ENCODE measurements around the gene SELENOI. TPM values are rescaled to one million over a fixed set of nuclear protein-coding genes. Genes with fewer than 3 reads are reported as not detected.

The SELENOI gene
- total RNA-seq, 4 donors from 2014 or later: 9.4 to 14.5 (median 11.0) TPM

- TF ChIP-seq CTCF (IDR thresholded peaks at IDR 0.05; ENCODE audit: low read depth): no peak
Observed at GRCh38 chr2:26409785-26410184, 63.8 kb downstream of the SELENOI start.

GRCh38 chr2:26410764-26411243 is 64.9 kb downstream of the SELENOI start:
- TF ChIP-seq CTCF (IDR thresholded peaks at IDR 0.05; ENCODE audit: low read depth): no peak

GRCh38 chr2:26411419-26411818 is 65.5 kb downstream of the SELENOI start:
- TF ChIP-seq CTCF (IDR thresholded peaks at IDR 0.05; ENCODE audit: low read depth): no peak

GRCh38 chr2:26412091-26412673 is 66.2 kb downstream of the SELENOI start:
- TF ChIP-seq CTCF (IDR thresholded peaks at IDR 0.05; ENCODE audit: low read depth): no peak

GRCh38 chr2:26414311-26414710 is 68.4 kb downstream of the SELENOI start:
- TF ChIP-seq CTCF (IDR thresholded peaks at IDR 0.05; ENCODE audit: low read depth): no peak

GRCh38 chr2:26421961-26422360 is 76.0 kb downstream of the SELENOI start:
- TF ChIP-seq CTCF (IDR thresholded peaks at IDR 0.05; ENCODE audit: low read depth): no peak

- no peak for TF ChIP-seq CTCF (IDR thresholded peaks at IDR 0.05; ENCODE audit: low read depth)
Observed at GRCh38 chr2:26422947-26423629, 77.1 kb downstream of the SELENOI start.
